Measurements from ENCODE around the gene JADE1.

- no peak for TF ChIP-seq CREBBP (IDR thresholded peaks at IDR 0.05; ENCODE audit: low read depth, low read length)
- TF ChIP-seq KDM1A (IDR thresholded peaks at IDR 0.05), result no peak
- no peak for TF ChIP-seq ZNF274 (IDR thresholded peaks at IDR 0.05; ENCODE audit: borderline replicate concordance, low read depth, low read length)
Observed at GRCh38 chr4:128869776-128870509, 60.4 kb downstream of the JADE1 start.

All from K562 (cell line).